Stomach smooth muscle (tissue), 2 donors: ENCODE measurements around the gene RSU1.

Source experiments
- H3K27ac ChIP-seq: one replicate; pipeline ENCODE4 v1.7.0; 2013; ENCODE audit warnings: mild to moderate bottlenecking, low read length, inconsistent platforms
- H3K27me3 ChIP-seq, 2 donors: one replicate each; pipeline ENCODE4 v1.7.0; 2013; ENCODE audit warnings: low read length in 2 of 2; ENCODE audit not compliant: insufficient read depth in 2 of 2, control insufficient read depth in 1 of 2
- H3K36me3 ChIP-seq, 2 donors: one replicate each; pipeline ENCODE4 v1.7.0; 2013; ENCODE audit warnings: low read length in 2 of 2; ENCODE audit not compliant: control insufficient read depth in 2 of 2, insufficient read depth in 2 of 2
- H3K4me1 ChIP-seq: one replicate; pipeline ENCODE4 v1.7.0; 2013; ENCODE audit warnings: low read length; ENCODE audit not compliant: control insufficient read depth, insufficient read depth
- H3K4me3 ChIP-seq, 2 donors: one replicate each; pipeline ENCODE4 v1.7.0; 2013; ENCODE audit warnings: low read length in 2 of 2
- H3K9ac ChIP-seq, 2 donors: one replicate each; pipeline ENCODE4 v1.7.0; 2013; ENCODE audit warnings: low read length in 2 of 2, mild to moderate bottlenecking in 1 of 2
- H3K9me3 ChIP-seq, 2 donors: one replicate each; pipeline ENCODE4 v1.7.0; 2013; ENCODE audit warnings: low read length in 2 of 2; ENCODE audit not compliant: control insufficient read depth in 2 of 2
- donor health status: healthy.
- donor health status: Pancreatic carcinoma.

RSU1 gene

GRCh38 chr10:16817125-16818019 lies at the start of gene RSU1:
Gene RSU1 (minus strand): TSS chr10:16817424. CDS start chr10:16817081, 343 bp downstream.
- peaks cover 0 to 4% of the 10 kb centered on the region in 2 donors for H3K9me3 ChIP-seq
- peaks cover 24% of the 10 kb centered on the region for H3K4me1 ChIP-seq
- H3K27me3 ChIP-seq, result no peaks in the 10 kb centered on the region
- H3K9ac ChIP-seq, result peak within 1 kb of the TSS; percentile 90 to 93
- no peaks in the 10 kb centered on the region for H3K36me3 ChIP-seq
- H3K27ac ChIP-seq, result peak within 1 kb of the TSS; percentile 92
- peak within 1 kb of the TSS; percentile 92 to 97 for H3K4me3 ChIP-seq

DNA sequence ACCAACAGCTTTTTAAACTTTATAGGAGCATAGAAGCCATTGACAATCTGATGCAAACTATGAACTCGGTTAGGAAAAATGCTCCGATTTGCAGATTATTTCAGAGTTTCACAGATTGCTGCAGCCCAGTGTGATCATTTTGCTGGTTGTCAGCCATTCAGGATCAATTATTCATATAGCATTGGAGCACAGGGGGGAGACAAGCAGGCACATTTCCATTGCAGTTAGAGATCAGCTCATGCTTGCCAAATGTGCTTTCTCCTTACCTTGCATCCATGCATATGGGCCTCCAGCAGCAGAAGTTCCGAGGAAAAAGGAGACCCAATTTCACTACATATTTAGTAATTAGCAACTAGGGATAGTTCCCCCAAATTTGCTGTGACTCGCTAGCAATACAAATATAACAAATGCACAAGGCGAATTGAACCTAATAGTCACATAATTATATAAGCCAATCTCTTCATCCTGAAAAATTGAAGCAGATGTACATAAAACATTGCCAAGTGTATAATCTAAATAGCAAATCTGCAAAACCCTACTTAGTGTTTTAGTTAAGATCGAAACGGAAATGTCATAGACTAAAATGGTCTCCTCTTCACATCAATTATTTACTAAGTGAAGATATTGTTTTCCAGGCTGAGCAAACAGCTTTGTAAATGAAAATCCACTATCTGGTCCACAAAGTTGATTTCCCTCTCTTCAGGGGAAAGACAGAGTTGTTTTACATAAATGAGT lies 49.5 kb upstream of the RSU1 start:
- Histone ChIP-seq H3K4me3 (no peak overlapping the region), H3K36me3 (no peaks in the 10 kb centered on the region), H3K9me3 (no peaks in the 10 kb centered on the region), H3K9ac (no peak overlapping the region), H3K4me1 (no peaks in the 10 kb centered on the region), H3K27me3 (no peaks in the 10 kb centered on the region), H3K27ac (no peak overlapping the region)

GRCh38 chr10:16865766-16866165 lies 48.5 kb upstream of the RSU1 start:
- Histone ChIP-seq H3K4me1 (no peaks in the 10 kb centered on the region), H3K4me3 (no peak overlapping the region), H3K9ac (no peak overlapping the region), H3K27me3 (no peaks in the 10 kb centered on the region), H3K36me3 (no peaks in the 10 kb centered on the region), H3K27ac (no peak overlapping the region), H3K9me3 (no peaks in the 10 kb centered on the region)

DNA sequence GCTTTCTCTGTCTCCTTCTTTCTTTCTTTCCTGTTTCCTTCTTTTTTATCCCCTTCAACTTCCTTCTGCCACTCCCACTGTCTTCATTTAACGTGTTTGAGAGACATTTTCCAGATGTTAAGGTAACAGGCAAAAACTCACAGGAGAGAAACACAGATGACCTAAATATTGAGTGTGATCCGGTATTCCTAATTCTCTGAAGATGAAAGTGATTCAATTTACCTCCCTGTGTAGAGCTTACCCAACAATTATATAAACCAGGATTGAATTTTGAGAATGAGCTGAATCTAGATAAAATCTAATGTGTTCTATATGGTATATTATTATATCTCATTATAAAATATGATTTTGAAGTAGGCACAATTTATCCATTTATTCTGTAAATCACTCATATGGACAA lies 46.5 kb upstream of the RSU1 start:
- H3K36me3 ChIP-seq, result no peaks in the 10 kb centered on the region
- H3K27ac ChIP-seq, result no peak overlapping the region
- no peak overlapping the region for H3K4me3 ChIP-seq
- no peaks in the 10 kb centered on the region for H3K27me3 ChIP-seq
- no peaks in the 10 kb centered on the region for H3K4me1 ChIP-seq
- H3K9ac ChIP-seq, result no peak overlapping the region
- peaks cover 0 to 3% of the 10 kb centered on the region in 2 donors for H3K9me3 ChIP-seq

DNA sequence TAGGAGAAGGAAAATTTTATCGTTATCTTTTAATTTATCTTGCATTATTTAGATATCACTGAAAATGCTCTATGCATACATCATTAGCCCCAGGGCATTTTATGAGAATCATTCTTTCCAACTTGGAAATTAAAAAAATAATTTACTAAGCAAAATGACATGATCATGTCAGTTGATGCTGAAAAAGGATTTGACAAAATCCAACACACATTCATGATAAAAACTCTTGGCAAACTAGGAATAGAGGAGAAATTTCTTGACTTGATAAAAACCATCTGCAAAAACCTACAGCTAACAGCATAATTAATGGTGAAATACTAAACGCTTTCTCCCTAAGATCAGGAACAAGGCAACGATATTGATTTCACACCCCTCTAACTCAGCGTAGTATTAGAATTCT lies 40.2 kb upstream of the RSU1 start:
- no peak overlapping the region for H3K4me3 ChIP-seq
- H3K36me3 ChIP-seq, result no peaks in the 10 kb centered on the region
- H3K9me3 ChIP-seq, result peaks cover 0 to 3% of the 10 kb centered on the region in 2 donors
- no peaks in the 10 kb centered on the region for H3K4me1 ChIP-seq
- H3K9ac ChIP-seq, result no peak overlapping the region
- H3K27me3 ChIP-seq, result no peaks in the 10 kb centered on the region
- no peak overlapping the region for H3K27ac ChIP-seq

GRCh38 chr10:16856567-16856966 lies 39.3 kb upstream of the RSU1 start:
- no peak overlapping the region for H3K4me3 ChIP-seq
- H3K27ac ChIP-seq, result no peak overlapping the region
- no peaks in the 10 kb centered on the region for H3K36me3 ChIP-seq
- H3K27me3 ChIP-seq, result no peaks in the 10 kb centered on the region
- no peaks in the 10 kb centered on the region for H3K4me1 ChIP-seq
- H3K9me3 ChIP-seq, result peaks cover 0 to 3% of the 10 kb centered on the region in 2 donors
- H3K9ac ChIP-seq, result no peak overlapping the region

DNA sequence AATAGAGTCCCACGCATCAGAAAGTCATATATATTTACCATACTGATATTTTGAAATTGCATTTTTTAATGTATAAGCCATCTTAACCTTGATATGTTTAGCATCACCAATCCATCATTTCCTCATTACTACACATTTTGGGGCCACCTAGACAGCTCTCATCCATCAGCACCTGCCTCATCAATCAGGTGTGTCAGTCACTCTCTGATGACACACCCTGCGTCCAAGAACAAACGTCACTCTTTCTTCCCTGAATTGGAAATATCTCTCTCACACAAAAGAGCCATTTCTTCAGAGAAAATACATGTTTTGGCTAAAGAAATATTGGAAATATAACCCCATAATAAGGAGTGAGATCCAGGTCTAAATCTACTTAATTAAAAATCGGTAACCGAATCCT lies 38.9 kb upstream of the RSU1 start:
- no peaks in the 10 kb centered on the region for H3K27me3 ChIP-seq
- H3K9ac ChIP-seq, result no peak overlapping the region
- peaks cover 0 to 3% of the 10 kb centered on the region in 2 donors for H3K9me3 ChIP-seq
- no peak overlapping the region for H3K4me3 ChIP-seq
- no peak overlapping the region for H3K27ac ChIP-seq
- H3K4me1 ChIP-seq, result no peaks in the 10 kb centered on the region
- no peaks in the 10 kb centered on the region for H3K36me3 ChIP-seq

DNA sequence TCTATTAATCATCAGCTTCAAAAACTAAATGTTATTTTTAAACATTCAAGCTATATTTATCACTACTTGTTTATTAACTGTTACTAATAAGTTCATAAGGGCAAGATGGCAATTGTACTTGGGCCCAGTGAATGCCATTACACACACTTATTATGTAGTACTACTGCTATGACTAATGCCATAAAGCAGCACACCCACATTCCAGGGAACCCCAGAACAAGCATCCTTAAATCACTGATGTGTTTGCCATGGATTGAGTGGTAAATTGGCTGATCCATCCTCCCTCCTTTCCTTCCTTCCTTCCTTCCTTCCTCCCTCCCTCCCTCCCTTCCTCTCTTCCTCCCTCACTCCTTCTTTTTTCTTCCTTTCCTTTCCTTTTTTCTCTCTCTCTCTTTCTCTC lies 37.4 kb upstream of the RSU1 start:
- H3K9ac ChIP-seq, result no peak overlapping the region
- no peaks in the 10 kb centered on the region for H3K9me3 ChIP-seq
- no peak overlapping the region for H3K27ac ChIP-seq
- no peaks in the 10 kb centered on the region for H3K27me3 ChIP-seq
- no peaks in the 10 kb centered on the region for H3K4me1 ChIP-seq
- H3K4me3 ChIP-seq, result no peak overlapping the region
- no peaks in the 10 kb centered on the region for H3K36me3 ChIP-seq

DNA sequence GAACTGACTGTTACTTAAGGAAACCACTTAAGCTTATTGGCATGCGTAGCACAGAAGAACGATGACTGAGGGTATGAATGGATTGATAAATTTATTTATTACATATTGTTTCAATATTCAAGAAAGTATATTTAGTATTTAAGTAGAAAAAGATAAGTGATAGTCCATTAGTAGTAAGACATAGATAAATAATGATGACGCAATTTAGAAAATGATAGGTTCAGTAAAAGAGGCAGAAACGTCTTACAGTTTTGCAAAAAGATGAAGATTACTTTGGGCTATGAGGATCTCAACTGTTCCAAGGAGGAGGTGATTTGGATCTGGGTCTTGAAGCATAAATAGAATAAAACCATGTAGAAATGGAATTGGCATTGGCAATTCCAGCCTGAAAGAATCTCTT lies 36.6 kb upstream of the RSU1 start:
- Histone ChIP-seq H3K27me3 (no peaks in the 10 kb centered on the region), H3K36me3 (no peaks in the 10 kb centered on the region), H3K9ac (no peak overlapping the region), H3K9me3 (no peaks in the 10 kb centered on the region), H3K27ac (no peak overlapping the region), H3K4me1 (no peaks in the 10 kb centered on the region), H3K4me3 (no peak overlapping the region)

DNA sequence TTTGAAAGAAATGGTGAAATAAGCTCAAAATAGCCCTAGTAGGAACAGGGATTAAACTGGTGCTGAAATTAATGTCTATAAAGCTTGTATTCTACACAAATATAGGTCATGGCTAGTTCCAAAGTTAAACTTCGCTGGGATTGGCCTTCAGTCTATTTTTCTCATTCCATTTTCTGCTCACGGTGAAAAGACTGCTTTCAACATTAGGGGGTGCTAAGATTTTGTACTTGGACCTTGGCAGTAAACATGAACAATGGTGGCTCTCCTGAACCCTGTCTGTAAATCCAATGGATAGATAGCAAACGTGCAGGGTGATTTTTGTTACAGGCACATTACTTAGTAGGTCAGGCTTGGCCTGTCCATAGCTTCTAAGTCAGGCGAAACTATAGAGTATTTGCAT lies 36.0 kb upstream of the RSU1 start:
- Histone ChIP-seq H3K9me3 (no peaks in the 10 kb centered on the region), H3K4me3 (no peak overlapping the region)

DNA sequence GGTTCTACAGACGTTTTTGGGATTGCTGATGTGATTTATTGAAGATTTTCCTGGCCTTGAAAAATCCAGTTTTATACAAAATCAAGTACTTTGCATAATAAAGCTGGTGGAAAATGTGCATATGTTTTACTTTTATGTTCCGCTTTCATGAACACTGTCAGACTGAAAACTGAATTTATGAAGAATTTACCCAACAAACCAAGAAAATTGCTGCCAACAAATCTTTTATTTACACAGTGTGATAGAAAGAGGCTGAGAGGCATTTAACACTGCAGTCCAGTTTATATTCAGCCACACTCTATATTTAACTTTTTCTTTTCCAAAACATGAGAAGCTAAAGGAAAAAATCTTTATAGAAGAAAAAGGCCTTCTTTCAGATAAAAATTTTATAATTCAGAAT lies 35.4 kb upstream of the RSU1 start:
- Histone ChIP-seq H3K4me1 (no peaks in the 10 kb centered on the region), H3K27me3 (no peaks in the 10 kb centered on the region), H3K9me3 (no peaks in the 10 kb centered on the region), H3K27ac (no peak overlapping the region), H3K36me3 (no peaks in the 10 kb centered on the region), H3K4me3 (no peak overlapping the region), H3K9ac (no peak overlapping the region)

More for the DNA sequence above, 36.0 kb upstream of the RSU1 start:
- H3K27me3 ChIP-seq, result no peaks in the 10 kb centered on the region
- no peaks in the 10 kb centered on the region for H3K4me1 ChIP-seq
- H3K36me3 ChIP-seq, result no peaks in the 10 kb centered on the region
- H3K27ac ChIP-seq, result no peak overlapping the region
- H3K9ac ChIP-seq, result no peak overlapping the region
